Measurements from ENCODE around the gene GLB1L3.

- TF ChIP-seq POLR2A (IDR thresholded peaks at IDR 0.05), result no peak
- TF ChIP-seq, protein P1, sequence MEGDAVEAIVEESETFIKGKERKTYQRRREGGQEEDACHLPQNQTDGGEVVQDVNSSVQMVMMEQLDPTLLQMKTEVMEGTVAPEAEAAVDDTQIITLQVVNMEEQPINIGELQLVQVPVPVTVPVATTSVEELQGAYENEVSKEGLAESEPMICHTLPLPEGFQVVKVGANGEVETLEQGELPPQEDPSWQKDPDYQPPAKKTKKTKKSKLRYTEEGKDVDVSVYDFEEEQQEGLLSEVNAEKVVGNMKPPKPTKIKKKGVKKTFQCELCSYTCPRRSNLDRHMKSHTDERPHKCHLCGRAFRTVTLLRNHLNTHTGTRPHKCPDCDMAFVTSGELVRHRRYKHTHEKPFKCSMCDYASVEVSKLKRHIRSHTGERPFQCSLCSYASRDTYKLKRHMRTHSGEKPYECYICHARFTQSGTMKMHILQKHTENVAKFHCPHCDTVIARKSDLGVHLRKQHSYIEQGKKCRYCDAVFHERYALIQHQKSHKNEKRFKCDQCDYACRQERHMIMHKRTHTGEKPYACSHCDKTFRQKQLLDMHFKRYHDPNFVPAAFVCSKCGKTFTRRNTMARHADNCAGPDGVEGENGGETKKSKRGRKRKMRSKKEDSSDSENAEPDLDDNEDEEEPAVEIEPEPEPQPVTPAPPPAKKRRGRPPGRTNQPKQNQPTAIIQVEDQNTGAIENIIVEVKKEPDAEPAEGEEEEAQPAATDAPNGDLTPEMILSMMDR (IDR thresholded peaks at IDR 0.05), result no peak
- TF ChIP-seq EP300 (IDR thresholded peaks at IDR 0.05), result no peak
- TF ChIP-seq POLR2AphosphoS5 (IDR thresholded peaks at IDR 0.05), result no peak
Measured at GRCh38 chr11:134273317-134273712, 2.9 kb upstream of the GLB1L3 start.
